Activated T-cell treated with anti-CD3 and anti-CD28 coated beads, Interleukin-2, amount 50 U/mL, for 48 hours (primary cell): Measurements from ENCODE around the gene SLC25A48.

Source experiments
- DNase-seq, 2 experiments: peaks; one replicate each; pipeline ENCODE4 v3.0.0-alpha.2; 2020

The SLC25A48 gene

DNA sequence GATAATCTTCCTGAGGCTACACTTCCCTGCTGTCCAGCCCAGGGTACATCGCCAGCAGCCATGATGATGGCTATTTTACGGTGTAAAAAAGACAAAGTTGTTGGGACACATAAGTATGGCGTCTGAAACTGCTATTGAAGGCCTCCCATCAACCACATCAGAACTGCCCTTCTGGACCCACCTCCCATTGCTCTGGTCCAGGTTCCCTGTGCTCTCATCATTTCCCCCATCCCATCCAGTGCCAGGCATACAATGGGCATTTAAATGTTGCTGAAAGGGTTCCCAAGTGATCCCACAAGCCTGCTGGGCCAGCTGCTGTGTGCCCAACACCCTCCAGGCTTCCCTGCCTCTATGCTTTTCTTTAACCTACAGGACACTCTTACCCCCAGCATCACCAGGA, 50.6 kb downstream of the SLC25A48 start:
- no peak for DNase-seq

GRCh38 chr5:135886136-135886535, 51.7 kb downstream of the SLC25A48 start:
- no peak for DNase-seq

- DNase-seq = peak; percentile 68 to 76
Measured at GRCh38 chr5:135887447-135887864, 53.0 kb downstream of the SLC25A48 start.

- no peak for DNase-seq
Measured at GRCh38 chr5:135887881-135888614, 53.6 kb downstream of the SLC25A48 start.

DNA sequence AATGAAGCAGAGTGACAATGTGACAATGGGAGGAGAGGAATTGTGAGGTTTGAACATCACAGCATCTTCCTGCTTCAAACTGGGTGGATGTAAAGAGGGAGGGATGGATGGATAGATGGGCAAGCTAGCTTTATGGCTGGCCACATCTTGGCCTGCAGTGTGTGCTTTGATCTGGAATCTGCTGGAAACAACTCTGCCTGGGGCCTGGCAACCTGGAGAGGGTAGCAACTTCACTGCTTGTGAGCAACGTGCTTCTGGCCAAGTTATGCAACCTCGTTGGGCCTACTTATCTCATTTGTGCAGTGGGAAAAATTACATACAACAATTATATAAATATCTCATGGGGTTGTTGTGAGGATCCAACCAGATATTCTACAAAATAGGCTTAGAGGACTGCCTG, 55.8 kb downstream of the SLC25A48 start:
- no peak for DNase-seq

- peak; percentile 67 to 72 for DNase-seq
Measured at GRCh38 chr5:135890867-135891266, 56.4 kb downstream of the SLC25A48 start.

DNA sequence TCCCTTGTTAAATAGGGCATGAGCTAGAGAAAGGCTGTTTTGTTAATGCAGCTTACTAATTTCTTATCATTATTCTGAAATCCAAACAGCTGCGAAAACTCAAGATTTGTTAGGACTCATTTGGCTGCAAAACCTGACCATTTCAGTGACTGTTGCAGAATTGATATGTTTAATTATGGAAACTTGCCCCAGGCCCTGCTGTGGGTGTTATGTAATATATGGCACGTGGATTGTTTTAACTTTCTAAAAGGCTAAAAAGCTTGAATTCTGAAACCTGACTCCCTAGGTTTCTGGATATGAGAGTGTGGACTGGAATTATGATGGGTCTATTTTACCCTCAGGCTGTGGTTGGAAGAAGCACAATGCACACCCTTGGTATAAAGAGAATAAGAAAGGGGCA, 56.8 kb downstream of the SLC25A48 start:
- no peak for DNase-seq

- no peak for DNase-seq
Measured at GRCh38 chr5:135891791-135892190, 57.3 kb downstream of the SLC25A48 start.

DNA sequence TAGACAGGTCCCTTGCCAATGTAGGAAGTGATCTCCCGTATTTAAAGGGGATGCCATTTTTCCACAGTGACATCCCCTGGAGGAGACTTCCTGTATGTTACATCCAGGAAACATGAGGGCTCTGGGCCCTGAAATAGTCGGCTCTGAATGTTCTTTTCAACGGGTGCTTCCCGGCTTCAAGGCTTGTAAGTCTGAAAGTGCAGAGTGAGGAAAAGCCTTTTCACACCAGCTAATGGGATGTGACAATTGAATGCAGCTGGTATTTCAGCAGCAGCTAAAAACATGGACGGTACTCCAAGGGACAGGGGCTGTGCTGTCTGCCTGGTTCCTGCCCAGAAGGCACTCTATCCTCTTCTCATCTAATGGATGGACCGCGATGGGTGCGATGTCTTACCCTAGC, 59.8 kb downstream of the SLC25A48 start:
- DNase-seq = no peak

DNA sequence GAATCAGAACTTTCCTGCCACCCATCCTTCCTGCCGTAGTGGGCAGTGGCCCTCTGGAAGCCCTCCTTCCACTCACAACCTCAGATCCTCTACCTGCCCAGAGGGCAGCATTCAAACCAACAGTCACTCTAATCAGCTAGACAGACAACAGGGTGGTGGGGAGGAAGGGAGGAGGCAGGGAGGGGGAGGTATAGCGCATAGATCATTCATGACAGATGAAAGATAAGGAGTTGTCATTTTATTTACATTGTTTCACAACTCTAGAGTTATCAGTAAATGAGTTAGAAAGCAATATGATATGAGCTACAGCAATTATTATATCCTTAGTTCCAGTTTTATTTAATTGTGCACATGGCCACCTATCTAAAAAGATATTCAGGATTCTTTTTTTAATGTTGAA, 60.3 kb downstream of the SLC25A48 start:
- DNase-seq = no peak

DNA sequence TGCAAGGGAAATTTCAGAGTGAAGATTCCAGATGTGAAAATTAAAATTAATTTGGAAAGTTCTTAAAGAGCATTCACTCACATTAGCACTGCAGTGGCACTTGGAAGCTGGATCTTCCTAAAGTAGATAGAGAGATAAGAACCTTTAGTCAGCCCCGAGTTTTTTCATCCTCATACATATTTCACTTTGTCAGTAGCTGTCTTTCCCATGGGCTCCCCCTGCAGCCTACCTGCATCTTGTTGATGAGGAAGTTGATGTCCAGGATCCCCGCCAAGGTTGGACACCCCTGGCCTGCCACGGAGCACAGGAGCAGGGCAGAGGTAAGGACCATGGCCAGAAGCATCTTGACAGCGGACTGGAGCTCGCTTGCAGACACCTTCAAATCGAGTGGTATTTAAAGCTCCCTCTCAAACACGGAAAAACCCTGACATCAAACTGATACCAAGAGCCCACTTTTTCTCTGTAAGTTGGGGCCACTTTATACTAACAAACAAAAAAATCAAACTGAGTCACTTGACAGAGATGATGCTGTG, 61.1 kb downstream of the SLC25A48 start, which contains the start of gene IL9:
Gene IL9 (minus strand): TSS at position 368 of the 533 bp plus-strand sequence. CDS start 25 bp downstream, at position 343.
- peak in 1 of 2 experiments; percentile 32 for DNase-seq

DNA sequence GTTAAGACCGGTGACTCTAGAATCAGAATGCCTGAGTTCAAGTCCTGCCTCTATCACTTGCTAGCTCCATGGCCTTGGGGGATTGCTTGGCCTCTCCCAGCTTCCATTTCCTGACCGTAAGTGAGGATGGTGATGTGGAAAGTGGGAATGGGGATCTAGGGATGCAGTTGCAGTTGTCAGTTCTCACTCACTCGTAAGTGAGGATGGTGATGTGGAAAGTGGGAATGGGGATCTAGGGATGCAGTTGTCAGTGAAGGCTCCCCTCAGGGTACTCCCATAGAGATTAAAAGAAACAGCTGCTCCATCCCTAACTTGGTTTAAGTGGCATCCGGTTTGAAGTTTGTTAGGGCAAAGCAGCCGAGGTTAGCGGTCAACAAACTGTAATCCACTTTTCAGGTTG, 64.2 kb downstream of the SLC25A48 start:
- DNase-seq = no peak

GRCh38 chr5:135900276-135900675, 65.8 kb downstream of the SLC25A48 start:
- no peak for DNase-seq

- DNase-seq = no peak
Measured at GRCh38 chr5:135901633-135902032, 67.2 kb downstream of the SLC25A48 start.

- DNase-seq = no peak
Measured at GRCh38 chr5:135905144-135905543, 70.7 kb downstream of the SLC25A48 start.

DNA sequence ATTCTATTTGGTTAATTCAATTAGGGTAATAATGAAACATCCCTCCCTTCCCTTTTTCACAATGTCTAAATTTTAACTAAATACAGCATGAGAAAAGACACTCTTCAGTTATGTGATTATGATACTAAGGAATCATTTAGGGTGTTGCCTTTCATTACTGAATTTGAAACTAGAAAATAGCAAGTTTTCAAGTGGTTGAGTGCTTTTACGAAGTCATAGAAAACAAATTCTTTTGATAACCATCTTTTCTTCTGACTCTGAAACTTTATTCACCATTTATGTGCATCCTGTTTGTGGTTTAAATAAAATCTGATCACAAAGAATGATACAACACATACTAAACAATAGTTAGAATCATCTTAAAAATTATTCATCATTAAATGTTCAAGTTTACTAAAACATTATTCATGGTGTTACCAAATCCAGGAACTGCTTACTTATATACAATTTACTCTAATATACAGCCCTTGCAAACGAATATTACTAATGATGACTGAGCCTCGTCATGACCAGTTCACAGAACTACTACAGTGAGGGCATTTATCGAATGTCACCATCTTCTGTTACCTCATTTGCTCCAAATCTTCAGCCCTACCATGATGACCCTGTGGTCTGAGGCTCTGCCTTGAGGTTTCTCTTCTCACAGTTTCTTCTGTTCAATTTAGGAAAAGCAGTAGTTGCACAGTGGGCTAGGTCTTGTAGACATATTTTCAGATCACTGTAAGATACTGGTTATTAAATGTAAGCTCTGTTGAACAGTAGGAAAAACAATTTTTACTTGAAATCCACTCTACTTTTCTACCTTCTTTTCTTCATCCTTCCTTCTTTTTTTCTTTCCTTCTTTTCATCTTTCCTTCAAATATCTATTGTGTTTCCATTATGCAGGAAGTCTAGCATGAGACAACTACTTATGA, 79.5 kb downstream of the SLC25A48 start:
- no peak for DNase-seq

DNA sequence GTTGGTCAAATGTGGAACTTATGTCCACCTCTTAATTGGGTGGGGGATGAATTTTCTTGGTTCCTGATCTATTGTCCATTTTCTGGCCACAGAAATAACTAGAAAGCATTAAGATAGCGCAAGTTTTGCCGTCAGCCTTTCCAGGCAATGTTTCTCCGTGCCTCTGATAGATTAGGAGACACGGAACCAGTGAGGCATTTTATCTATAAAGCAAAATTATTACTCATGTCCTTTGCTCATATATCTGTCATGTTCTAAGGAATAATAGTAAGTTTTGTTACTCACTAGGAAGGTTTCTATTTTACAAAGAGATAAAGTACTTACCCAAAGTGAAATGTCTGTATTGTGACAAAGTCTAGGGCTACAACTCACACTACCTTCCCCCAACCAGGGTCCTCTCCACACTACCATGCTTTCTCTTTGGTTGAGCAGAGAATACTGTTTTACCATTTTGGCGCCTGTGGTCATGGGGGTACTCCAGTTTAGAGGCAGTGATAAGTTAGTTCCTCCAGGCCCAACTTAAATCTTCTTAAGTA, 81.1 kb downstream of the SLC25A48 start:
- DNase-seq = no peak

DNA sequence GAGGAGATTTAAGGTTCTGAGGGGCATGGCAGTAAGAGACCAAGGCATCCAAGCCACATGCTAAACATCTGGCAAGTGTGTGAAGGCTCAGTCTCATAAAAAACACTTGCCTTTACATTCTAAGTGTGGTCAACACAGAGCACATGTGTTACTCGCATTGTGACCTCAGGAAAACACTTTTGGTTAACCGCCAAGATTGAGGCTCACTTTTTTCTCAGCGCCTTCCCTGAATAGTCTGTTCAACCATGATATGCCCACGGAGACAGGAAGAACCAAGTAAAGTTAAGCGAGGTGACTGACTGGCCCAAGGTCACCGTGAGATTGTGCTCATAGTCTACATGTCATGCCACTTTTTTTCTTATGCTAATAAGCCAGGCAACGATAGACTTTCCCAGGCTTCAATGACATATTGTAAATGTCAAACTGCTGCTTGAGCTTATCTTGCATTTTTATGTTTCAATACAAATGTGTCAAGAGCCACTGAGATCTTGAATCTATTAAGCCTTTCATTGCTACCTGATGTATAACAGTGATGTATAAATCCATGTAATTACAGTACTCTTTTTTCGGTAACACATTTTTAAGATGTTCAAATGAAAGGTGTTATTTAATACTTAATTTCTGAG, 82.3 kb downstream of the SLC25A48 start:
- DNase-seq = no peak

DNA sequence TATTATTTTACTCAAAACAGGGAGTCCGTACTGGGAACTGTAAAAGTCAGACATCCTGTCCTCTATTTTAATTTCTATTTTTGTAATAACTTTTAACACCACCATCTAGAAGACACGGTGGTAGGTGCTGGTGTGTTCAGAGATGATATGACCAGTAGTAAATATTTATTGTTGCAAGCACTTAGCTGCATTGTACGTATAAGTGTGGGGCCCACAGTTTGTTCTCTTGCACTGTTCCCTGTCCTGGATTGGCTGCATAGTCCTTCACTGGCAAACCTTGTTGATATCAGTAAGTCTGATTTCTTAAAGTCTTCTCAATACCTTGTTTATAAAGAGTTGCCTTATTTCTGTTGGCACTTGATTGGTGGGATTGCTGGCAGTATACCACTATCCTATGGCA, 85.7 kb downstream of the SLC25A48 start:
- DNase-seq = no peak

- DNase-seq = no peak
Measured at GRCh38 chr5:135921388-135921787, 86.9 kb downstream of the SLC25A48 start.

GRCh38 chr5:135930029-135930948, 95.8 kb downstream of the SLC25A48 start:
- DNase-seq = no peak

GRCh38 chr5:135930949-135931295, 96.5 kb downstream of the SLC25A48 start:
- DNase-seq = no peak
